Tibial nerve (tissue), 3 donors: ENCODE measurements around the gene KSR2.

Experiments used
- POLR2A ChIP-seq, 2 donors: fragments of 450-650 bp; IDR thresholded peaks; one replicate each; pipeline ENCODE4 v1.6.1; 2017; ENCODE audit warnings: antibody characterized with exemption in 2 of 2, mild to moderate bottlenecking in 2 of 2, moderate library complexity in 2 of 2
- TF ChIP-seq, protein P1 (sequence below), 5 experiments: fragments of 200-600 bp in 3 of 5; fragments of 450-650 bp in 2 of 5; sonication (generic) in 3 of 5; IDR thresholded peaks; one replicate each; pipeline ENCODE4 v1.5.1; 2016 to 2019; ENCODE audit warnings: antibody characterized with exemption in 5 of 5, mild to moderate bottlenecking in 3 of 5, moderate library complexity in 2 of 5

DNA sequence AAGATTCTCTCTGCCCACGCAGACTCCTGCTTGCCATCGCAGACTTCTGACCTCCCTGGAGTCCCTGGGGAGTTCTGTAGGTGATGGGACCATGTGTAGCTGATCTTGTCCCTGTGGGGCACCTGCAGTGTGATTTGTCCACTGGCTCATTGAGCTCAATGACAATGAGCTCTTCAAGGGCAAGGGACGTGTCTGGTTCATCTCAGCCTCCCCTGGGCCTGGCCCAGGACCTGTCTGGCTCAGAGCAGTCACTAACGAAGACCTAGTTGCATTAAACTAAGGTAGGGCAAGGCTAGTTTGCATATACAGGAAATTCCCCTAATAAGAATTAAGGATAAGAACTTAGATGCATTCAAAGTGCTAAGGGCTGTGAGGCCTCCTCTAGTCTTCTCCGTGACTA is 361.8 kb downstream of the KSR2 start:
- TF ChIP-seq POLR2A (IDR thresholded peaks at IDR 0.05) = no peak
- TF ChIP-seq, protein P1, sequence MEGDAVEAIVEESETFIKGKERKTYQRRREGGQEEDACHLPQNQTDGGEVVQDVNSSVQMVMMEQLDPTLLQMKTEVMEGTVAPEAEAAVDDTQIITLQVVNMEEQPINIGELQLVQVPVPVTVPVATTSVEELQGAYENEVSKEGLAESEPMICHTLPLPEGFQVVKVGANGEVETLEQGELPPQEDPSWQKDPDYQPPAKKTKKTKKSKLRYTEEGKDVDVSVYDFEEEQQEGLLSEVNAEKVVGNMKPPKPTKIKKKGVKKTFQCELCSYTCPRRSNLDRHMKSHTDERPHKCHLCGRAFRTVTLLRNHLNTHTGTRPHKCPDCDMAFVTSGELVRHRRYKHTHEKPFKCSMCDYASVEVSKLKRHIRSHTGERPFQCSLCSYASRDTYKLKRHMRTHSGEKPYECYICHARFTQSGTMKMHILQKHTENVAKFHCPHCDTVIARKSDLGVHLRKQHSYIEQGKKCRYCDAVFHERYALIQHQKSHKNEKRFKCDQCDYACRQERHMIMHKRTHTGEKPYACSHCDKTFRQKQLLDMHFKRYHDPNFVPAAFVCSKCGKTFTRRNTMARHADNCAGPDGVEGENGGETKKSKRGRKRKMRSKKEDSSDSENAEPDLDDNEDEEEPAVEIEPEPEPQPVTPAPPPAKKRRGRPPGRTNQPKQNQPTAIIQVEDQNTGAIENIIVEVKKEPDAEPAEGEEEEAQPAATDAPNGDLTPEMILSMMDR (IDR thresholded peaks at IDR 0.05) = no peak
